Keratinocyte (primary cell): Measurements from ENCODE around the gene PTGDR. TPM values are rescaled to one million over a fixed set of nuclear protein-coding genes. Genes with fewer than 3 reads are reported as not detected.

Experiments
- DNase-seq: peaks from one replicate; pipeline ENCODE4 v3.0.0-alpha.2; 2011; ENCODE audit warnings: low read depth, missing footprints, low spot score
- FAIRE-seq: peaks from 2 replicates; lab custom pipeline; 2011; peaks lifted over from hg19 to GRCh38; lab: Jason Lieb, UNC
- H2AFZ ChIP-seq: 2 replicates; pipeline ENCODE4 v1.6.0; 2012; ENCODE audit warnings: low read length, control low read depth, inconsistent platforms; ENCODE audit not compliant: control insufficient read depth
- H3K27ac ChIP-seq: 2 replicates; pipeline ENCODE4 v1.5.1; 2011; ENCODE audit warnings: low read length; ENCODE audit not compliant: control insufficient read depth, insufficient read depth
- H3K27me3 ChIP-seq: 3 replicates; pipeline ENCODE4 v1.6.0; 2011; ENCODE audit warnings: low read length; ENCODE audit not compliant: control insufficient read depth, insufficient read depth; ENCODE audit errors: extremely low read depth
- H3K36me3 ChIP-seq, 2 experiments: 2 replicates in 1 of 2; 3 replicates in 1 of 2; pipeline ENCODE4 v1.5.1; 2011; ENCODE audit warnings: low read length in 2 of 2, mild to moderate bottlenecking in 1 of 2; ENCODE audit not compliant: control insufficient read depth in 2 of 2, insufficient read depth in 2 of 2; ENCODE audit errors: extremely low read depth in 1 of 2
- H3K4me1 ChIP-seq: 3 replicates; pipeline ENCODE4 v1.5.1; 2011; ENCODE audit warnings: low read length; ENCODE audit not compliant: control insufficient read depth, insufficient read depth; ENCODE audit errors: extremely low read depth
- H3K4me2 ChIP-seq: 3 replicates; pipeline ENCODE4 v1.6.0; 2011; ENCODE audit warnings: low read depth, low read length; ENCODE audit not compliant: control insufficient read depth, insufficient read depth; ENCODE audit errors: extremely low read depth
- H3K4me3 ChIP-seq, 3 experiments: fragments of 200-600 bp in 1 of 3; sonication (generic) in 1 of 3; 2 replicates in 2 of 3; 3 replicates in 1 of 3; pipeline ENCODE4 v1.5.1; 2011 to 2016; ENCODE audit warnings: low read length in 3 of 3, mild to moderate bottlenecking in 3 of 3, control low read depth in 2 of 3, inconsistent platforms in 1 of 3, low read depth in 1 of 3, mixed read lengths in 1 of 3, mixed run types in 1 of 3, moderate library complexity in 1 of 3; ENCODE audit not compliant: control insufficient read depth in 2 of 3, insufficient read depth in 2 of 3; ENCODE audit errors: extremely low read depth in 1 of 3
- H3K79me2 ChIP-seq: 2 replicates; pipeline ENCODE4 v1.6.0; 2012; ENCODE audit warnings: low read length; ENCODE audit not compliant: control insufficient read depth, insufficient read depth
- H3K9ac ChIP-seq: 3 replicates; pipeline ENCODE4 v1.6.0; 2011; ENCODE audit warnings: low read length; ENCODE audit not compliant: control insufficient read depth, insufficient read depth; ENCODE audit errors: extremely low read depth
- H3K9me1 ChIP-seq: 3 replicates; pipeline ENCODE4 v1.6.0; 2011; ENCODE audit warnings: low read length; ENCODE audit not compliant: control insufficient read depth, insufficient read depth; ENCODE audit errors: extremely low read depth
- H3K9me3 ChIP-seq: 2 replicates; pipeline ENCODE4 v1.5.1; 2012; ENCODE audit warnings: low read depth, low read length; ENCODE audit not compliant: control insufficient read depth
- H4K20me1 ChIP-seq: 3 replicates; pipeline ENCODE4 v1.6.0; 2011; ENCODE audit warnings: low read length; ENCODE audit not compliant: control insufficient read depth, insufficient read depth; ENCODE audit errors: extremely low read depth
- CTCF ChIP-seq, 3 experiments: IDR thresholded peaks in 1 of 3; conservative IDR thresholded peaks in 1 of 3; optimal IDR thresholded peaks in 1 of 3; 2 replicates in 2 of 3; 3 replicates in 1 of 3; pipeline versions ENCODE3 to v1.5.1; 2011; ENCODE audit warnings: low read length in 3 of 3, mild to moderate bottlenecking in 3 of 3, moderate library complexity in 2 of 3, control low read depth in 1 of 3, inconsistent platforms in 1 of 3; ENCODE audit not compliant: insufficient read depth in 2 of 3; ENCODE audit errors: extremely low read depth in 1 of 3
- EZH2 ChIP-seq: IDR thresholded peaks from one replicate; pipeline ENCODE4 v1.6.1; 2012; ENCODE audit warnings: inconsistent platforms, mild to moderate bottlenecking, low read length, moderate library complexity
- dilution Hi-C: fragments of 300-500 bp; cut with MboI; formaldehyde crosslinking; loops from one replicate; pipeline ENCODE4 v1.7.0; 2020; ENCODE audit warnings: low sequenced_read_pairs; ENCODE audit not compliant: extremely low pct_ligation_motif_present
- polyA plus RNA-seq, 5 experiments: library from polyadenylated mRNA; depleted of rRNA in 3 of 5; stranded (reverse) in 3 of 5; stranded (forward) in 1 of 5; unstranded in 1 of 5; fragments of >200 nt; gene quantifications; 1 replicate in 1 of 5; 2 replicates in 3 of 5; 3 replicates in 1 of 5; pipeline versions ENCODE4 v1.2.1 to v1.2.3, GENCODE V29; 2011 to 2012; ENCODE audit warnings: missing spikeins in 2 of 5, low read depth in 1 of 5, low replicate concordance in 1 of 5

The PTGDR gene
- polyA plus RNA-seq, 1 donor (not counting 4 experiments of a cell fraction or from before 2014, with no cell fraction given): not detected

GRCh38 chr14:52263190-52263589 lies 4.3 kb upstream of the PTGDR start:
- no peak for DNase-seq
- H3K27me3 ChIP-seq: peaks cover 21% of the 10 kb centered on the region
- no peak for FAIRE-seq
- no peaks in the 10 kb centered on the region for H4K20me1 ChIP-seq
- no peak overlapping the region for H3K4me3 ChIP-seq
- no peaks in the 10 kb centered on the region for H3K9me1 ChIP-seq
- no peaks in the 10 kb centered on the region for H3K9me3 ChIP-seq
- no peak overlapping the region for H3K4me2 ChIP-seq
- H3K4me1 ChIP-seq: peaks cover 5% of the 10 kb centered on the region
- H3K36me3 ChIP-seq: no peaks in the 10 kb centered on the region
- no peak overlapping the region for H3K27ac ChIP-seq
- H3K9ac ChIP-seq: no peak overlapping the region
- TF ChIP-seq EZH2 (no peak), CTCF (optimal IDR thresholded peaks at IDR 0.05 in 1 of 3, IDR thresholded peaks at IDR 0.05 in 1 of 3, conservative IDR thresholded peaks at IDR 0.05 in 1 of 3; ENCODE audit: extremely low read depth in 1 of 3, insufficient read depth in 2 of 3, low read length in 3 of 3) (no peak)
- H2AFZ ChIP-seq: no peak overlapping the region
- dilution Hi-C loops: no loop called here
- H3K79me2 ChIP-seq: no peaks in the 10 kb centered on the region

GRCh38 chr14:52265253-52265652 lies 2.2 kb upstream of the PTGDR start:
- Histone ChIP-seq H3K27me3 (peaks cover 42% of the 10 kb centered on the region), H3K9me1 (no peaks in the 10 kb centered on the region), H3K27ac (no peak overlapping the region), H2AFZ (no peak overlapping the region), H4K20me1 (no peaks in the 10 kb centered on the region), H3K4me1 (peaks cover 5% of the 10 kb centered on the region), H3K9me3 (no peaks in the 10 kb centered on the region), H3K9ac (no peak overlapping the region), H3K79me2 (no peaks in the 10 kb centered on the region), H3K36me3 (no peaks in the 10 kb centered on the region), H3K4me2 (no peak overlapping the region), H3K4me3 (no peak overlapping the region)
- dilution Hi-C loops: no loop called here
- no peak for TF ChIP-seq EZH2
- no peak for TF ChIP-seq CTCF (optimal IDR thresholded peaks at IDR 0.05 in 1 of 3, IDR thresholded peaks at IDR 0.05 in 1 of 3, conservative IDR thresholded peaks at IDR 0.05 in 1 of 3; ENCODE audit: extremely low read depth in 1 of 3, insufficient read depth in 2 of 3, low read length in 3 of 3)
- DNase-seq: no peak
- FAIRE-seq: no peak
